ENCODE measurements around the gene SPATA13. TPM values are rescaled to one million over a fixed set of nuclear protein-coding genes. Genes with fewer than 3 reads are reported as not detected.

Gene SPATA13
- total RNA-seq, 1 experiment from 2014 or later: 28.7 TPM

DNA sequence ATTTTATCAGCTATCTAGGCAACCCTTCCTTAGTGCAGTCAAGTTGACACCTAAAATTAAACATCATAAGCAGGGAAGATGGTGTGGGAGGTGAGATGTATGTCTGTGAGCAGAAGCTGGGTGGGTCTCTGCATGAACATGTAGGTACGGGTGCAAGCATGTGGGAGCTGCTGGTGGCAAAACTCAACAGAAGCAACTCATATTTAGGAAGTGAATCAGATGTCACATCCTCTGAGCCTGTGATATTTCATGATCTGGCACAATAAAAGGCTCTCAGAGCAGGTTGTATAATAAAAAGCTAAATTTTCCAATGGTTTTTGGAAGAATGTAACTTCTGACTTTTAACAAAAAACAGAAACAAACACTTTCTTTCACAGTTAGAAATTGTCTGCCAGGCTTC lies 193.2 kb downstream of the SPATA13 start:
- Histone ChIP-seq H3K27me3 (ENCODE audit: insufficient read depth, low read depth) (no peaks in the 10 kb centered on the region), H3K9me3 (ENCODE audit: insufficient read depth, low read depth) (no peaks in the 10 kb centered on the region; the same call in 1 of the 2 replicates), H3F3A (ENCODE audit: insufficient read depth, low read depth) (peaks cover 31% of the 10 kb centered on the region), H4K20me1 (ENCODE audit: insufficient read depth) (no peaks in the 10 kb centered on the region), H3K4me3 (no peak overlapping the region), H3K4me2 (no peak overlapping the region), H3K36me3 (ENCODE audit: low read depth) (no peaks in the 10 kb centered on the region), H3K27ac (no peak overlapping the region), H3K79me2 (ENCODE audit: low read depth) (no peaks in the 10 kb centered on the region), H3K9me2 (ENCODE audit: insufficient read depth) (no peaks in the 10 kb centered on the region), H2AFZ (no peak overlapping the region), H3K4me1 (replicated peaks; ENCODE audit: insufficient read depth) (peaks cover 25% of the 10 kb centered on the region)
- TF ChIP-seq, protein P1, sequence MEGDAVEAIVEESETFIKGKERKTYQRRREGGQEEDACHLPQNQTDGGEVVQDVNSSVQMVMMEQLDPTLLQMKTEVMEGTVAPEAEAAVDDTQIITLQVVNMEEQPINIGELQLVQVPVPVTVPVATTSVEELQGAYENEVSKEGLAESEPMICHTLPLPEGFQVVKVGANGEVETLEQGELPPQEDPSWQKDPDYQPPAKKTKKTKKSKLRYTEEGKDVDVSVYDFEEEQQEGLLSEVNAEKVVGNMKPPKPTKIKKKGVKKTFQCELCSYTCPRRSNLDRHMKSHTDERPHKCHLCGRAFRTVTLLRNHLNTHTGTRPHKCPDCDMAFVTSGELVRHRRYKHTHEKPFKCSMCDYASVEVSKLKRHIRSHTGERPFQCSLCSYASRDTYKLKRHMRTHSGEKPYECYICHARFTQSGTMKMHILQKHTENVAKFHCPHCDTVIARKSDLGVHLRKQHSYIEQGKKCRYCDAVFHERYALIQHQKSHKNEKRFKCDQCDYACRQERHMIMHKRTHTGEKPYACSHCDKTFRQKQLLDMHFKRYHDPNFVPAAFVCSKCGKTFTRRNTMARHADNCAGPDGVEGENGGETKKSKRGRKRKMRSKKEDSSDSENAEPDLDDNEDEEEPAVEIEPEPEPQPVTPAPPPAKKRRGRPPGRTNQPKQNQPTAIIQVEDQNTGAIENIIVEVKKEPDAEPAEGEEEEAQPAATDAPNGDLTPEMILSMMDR (conservative IDR thresholded peaks at IDR 0.05): no peak
- no peak for TF ChIP-seq EZH2 (IDR thresholded peaks at IDR 0.05; ENCODE audit: low read depth)
- ChIA-PET POLR2A (ENCODE audit: unreplicated experiment) (no interaction called here), CTCF (no interaction called here)
- no TSS peak for BruUV-seq (replicated peaks)
- intact Hi-C loops (cut with micrococcal nuclease; ENCODE audit: unreplicated experiment): no loop called here
- no peak for DNase-seq

DNA sequence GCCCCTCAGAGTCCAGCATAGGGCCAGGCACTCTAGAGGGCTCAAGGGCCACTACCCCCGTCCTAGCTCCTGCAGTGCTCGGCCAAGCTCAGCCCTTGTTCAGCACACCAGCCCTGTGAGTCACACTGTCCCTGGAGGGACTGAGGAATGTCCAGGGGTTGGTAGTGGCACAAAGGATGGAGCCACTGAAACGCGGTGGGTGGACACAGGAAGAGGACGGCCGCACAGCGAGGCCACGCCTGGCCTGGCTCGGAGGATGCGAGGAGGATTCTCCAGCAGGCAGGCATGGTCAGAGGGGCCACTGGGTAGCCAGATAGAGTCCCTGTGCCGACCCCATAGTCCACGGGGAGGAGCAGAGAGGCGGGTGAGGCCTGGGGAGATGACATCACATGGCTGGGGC lies 194.6 kb downstream of the SPATA13 start:
- BruUV-seq (replicated peaks): no TSS peak
- intact Hi-C loops (cut with micrococcal nuclease; ENCODE audit: unreplicated experiment): no loop called here
- H3K36me3 ChIP-seq (ENCODE audit: low read depth): no peaks in the 10 kb centered on the region
- DNase-seq: no peak
- POLR2A ChIA-PET (ENCODE audit: unreplicated experiment): no interaction called here
- no peak for TF ChIP-seq EZH2 (IDR thresholded peaks at IDR 0.05; ENCODE audit: low read depth)
- TF ChIP-seq, protein P1 (conservative IDR thresholded peaks at IDR 0.05): no peak
- no peak overlapping the region for H3K4me2 ChIP-seq
- no peak overlapping the region for H3K27ac ChIP-seq
- H3K27me3 ChIP-seq (ENCODE audit: insufficient read depth, low read depth): no peaks in the 10 kb centered on the region
- peaks cover 11% of the 10 kb centered on the region for H3K4me1 ChIP-seq (replicated peaks; ENCODE audit: insufficient read depth)
- no peak overlapping the region for H3K4me3 ChIP-seq
- no peaks in the 10 kb centered on the region; the same call in 1 of the 2 replicates for H3K9me3 ChIP-seq (ENCODE audit: insufficient read depth, low read depth)
- no peaks in the 10 kb centered on the region for H3K9me2 ChIP-seq (ENCODE audit: insufficient read depth)
- H3F3A ChIP-seq (ENCODE audit: insufficient read depth, low read depth): peaks cover 18% of the 10 kb centered on the region; the same call in 1 of the 2 replicates
- no peak overlapping the region for H2AFZ ChIP-seq
- H3K79me2 ChIP-seq (ENCODE audit: low read depth): no peaks in the 10 kb centered on the region
- no peaks in the 10 kb centered on the region for H4K20me1 ChIP-seq (ENCODE audit: insufficient read depth)
- CTCF ChIA-PET: no interaction called here

DNA sequence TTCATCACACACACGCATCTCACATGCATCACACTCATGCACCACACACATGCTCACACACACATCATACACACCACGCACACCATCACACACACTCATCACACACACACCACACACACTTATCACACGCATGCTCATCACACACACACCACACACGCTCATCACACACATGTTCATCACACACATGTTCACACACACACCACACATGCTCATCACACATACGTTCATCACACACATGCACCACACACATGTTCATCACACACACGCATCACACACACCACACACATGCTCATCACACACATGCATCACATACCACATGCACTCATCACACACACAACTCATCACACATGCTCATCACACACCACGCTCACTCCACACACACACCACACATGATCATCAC lies 195.8 kb downstream of the SPATA13 start:
- TF ChIP-seq, protein P1 (conservative IDR thresholded peaks at IDR 0.05): no peak
- TF ChIP-seq EZH2 (IDR thresholded peaks at IDR 0.05; ENCODE audit: low read depth): no peak

More for the DNA sequence above, 195.8 kb downstream of the SPATA13 start:
- H3K27ac ChIP-seq: no peak overlapping the region
- intact Hi-C loops (cut with micrococcal nuclease; ENCODE audit: unreplicated experiment): no loop called here
- H3K36me3 ChIP-seq (ENCODE audit: low read depth): no peaks in the 10 kb centered on the region
- no peaks in the 10 kb centered on the region; the same call in 1 of the 2 replicates for H3K9me3 ChIP-seq (ENCODE audit: insufficient read depth, low read depth)
- no peak overlapping the region for H3K4me3 ChIP-seq
- no peaks in the 10 kb centered on the region for H3K9me2 ChIP-seq (ENCODE audit: insufficient read depth)
- POLR2A ChIA-PET (ENCODE audit: unreplicated experiment): no interaction called here
- H4K20me1 ChIP-seq (ENCODE audit: insufficient read depth): no peaks in the 10 kb centered on the region
- H3K79me2 ChIP-seq (ENCODE audit: low read depth): no peaks in the 10 kb centered on the region
- no peaks in the 10 kb centered on the region for H3K27me3 ChIP-seq (ENCODE audit: insufficient read depth, low read depth)
- no peak for DNase-seq
- H2AFZ ChIP-seq: no peak overlapping the region
- no peak overlapping the region for H3K4me2 ChIP-seq
- H3K4me1 ChIP-seq (replicated peaks; ENCODE audit: insufficient read depth): no peaks in the 10 kb centered on the region
- CTCF ChIA-PET: no interaction called here
- BruUV-seq (replicated peaks): no TSS peak
- H3F3A ChIP-seq (ENCODE audit: insufficient read depth, low read depth): peaks cover 8% of the 10 kb centered on the region; the same call in 1 of the 2 replicates

Small RNA genes within 50 kb of the gene (microRNA-seq; reads per million reads assigned to microRNA genes)
- not detected for gene MIR2276 (ENCODE audit: borderline number of aligned reads, borderline replicate concordance)

Other genes starting within 250 kb of the SPATA13 start
- gene C1QTNF9, start 148.9 kb downstream of the SPATA13 start, total RNA-seq (2021): not detected in 2 replicates

All from PC-9 (cell line).